Stimulated activated CD8-positive, alpha-beta memory T cell treated with anti-CD3 and anti-CD28 coated beads, Interleukin-2, amount 100 ng/mL, for 1 hour (primary cell): Measurements from ENCODE around the gene HEMK1.

Experiments
- DNase-seq, 2 donors: peaks; one replicate each; pipeline ENCODE4 v3.0.0-alpha.2; 2020; ENCODE audit warnings: low read depth in 2 of 2

HEMK1 gene, protein sequence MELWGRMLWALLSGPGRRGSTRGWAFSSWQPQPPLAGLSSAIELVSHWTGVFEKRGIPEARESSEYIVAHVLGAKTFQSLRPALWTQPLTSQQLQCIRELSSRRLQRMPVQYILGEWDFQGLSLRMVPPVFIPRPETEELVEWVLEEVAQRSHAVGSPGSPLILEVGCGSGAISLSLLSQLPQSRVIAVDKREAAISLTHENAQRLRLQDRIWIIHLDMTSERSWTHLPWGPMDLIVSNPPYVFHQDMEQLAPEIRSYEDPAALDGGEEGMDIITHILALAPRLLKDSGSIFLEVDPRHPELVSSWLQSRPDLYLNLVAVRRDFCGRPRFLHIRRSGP

DNA sequence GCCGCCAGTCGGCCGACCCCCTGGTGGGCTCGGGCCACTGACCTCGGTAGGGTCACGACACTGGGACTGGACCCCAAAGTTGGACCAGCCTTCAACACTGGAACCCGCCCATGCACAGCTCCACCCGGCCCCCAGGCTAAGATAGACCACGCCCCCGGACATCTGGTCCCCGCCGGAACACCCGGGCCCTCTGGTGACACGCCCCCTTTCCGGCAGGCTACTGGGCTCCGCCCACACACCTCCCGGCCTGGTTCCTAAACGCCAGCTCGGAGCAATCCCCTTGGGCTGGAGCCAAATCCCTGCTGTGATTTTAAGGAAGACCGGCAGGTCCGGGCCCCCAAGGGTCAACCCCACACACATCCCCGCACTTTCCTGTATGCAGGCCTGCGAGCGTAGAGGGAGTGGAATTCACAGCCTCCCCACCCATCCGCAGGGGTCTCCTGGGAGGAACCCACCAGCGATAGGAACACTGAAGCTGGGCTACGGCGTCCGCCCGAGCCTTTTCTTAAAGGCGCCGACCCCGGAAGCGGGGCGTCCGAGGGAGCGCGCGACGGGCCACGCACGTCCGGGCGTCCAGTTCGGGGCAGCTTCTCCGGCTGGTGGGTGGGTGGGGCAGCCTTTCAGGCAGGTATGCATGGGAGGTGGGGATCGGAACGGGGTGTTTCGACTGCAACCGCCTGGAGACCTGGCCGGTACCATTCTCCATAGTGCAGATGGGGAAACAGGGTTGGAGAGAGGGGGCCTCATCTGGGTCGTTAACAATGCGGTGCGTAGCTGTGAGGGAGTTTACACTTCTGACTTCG is at the start of gene HEMK1:
TSS of gene HEMK1 (plus strand) at position 576 of the 803 bp plus-strand sequence. CDS start 1,583 bp downstream, outside the sequence.
- peak; percentile 78 to 91 for DNase-seq

DNA sequence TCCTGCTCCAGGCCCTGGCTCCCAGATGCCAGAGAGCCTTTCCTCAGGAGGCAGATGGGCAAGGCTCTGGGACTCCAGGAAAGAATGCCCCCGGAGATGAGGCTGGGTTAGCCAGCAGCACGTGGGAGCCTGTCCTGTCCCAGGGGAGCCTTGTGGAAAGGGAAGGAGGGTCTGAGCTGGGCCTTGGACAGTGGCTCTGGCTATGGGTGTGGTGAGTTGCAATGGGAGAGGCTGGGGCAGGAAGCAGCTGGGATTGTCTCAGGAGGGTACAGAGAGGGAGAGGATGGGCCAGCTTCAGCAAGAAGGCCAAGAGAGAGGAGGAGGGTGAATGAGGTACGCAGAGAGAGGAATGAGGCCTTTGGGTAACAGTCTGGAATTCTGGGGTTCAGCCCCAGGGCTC is 48.5 kb upstream of the HEMK1 start:
- DNase-seq: no peak

DNA sequence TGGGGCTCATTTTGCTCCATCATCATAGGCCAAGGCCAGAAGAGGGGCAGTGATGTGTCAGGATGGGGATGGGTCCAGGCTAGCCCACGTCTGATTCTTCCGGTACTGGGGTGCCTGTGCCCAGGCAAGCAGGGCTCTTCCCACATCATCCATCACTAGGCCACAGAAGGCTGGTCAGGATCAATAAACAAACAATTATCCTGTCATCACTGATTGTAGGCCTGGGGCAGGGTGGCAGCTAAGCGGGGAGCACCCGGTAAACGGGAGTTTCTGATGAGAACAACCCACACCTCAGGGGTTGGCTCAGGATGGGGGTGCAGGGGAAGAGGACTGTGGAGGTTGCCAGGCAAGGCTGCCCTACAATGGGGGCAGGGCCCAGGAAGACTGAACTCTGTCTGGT is 47.8 kb upstream of the HEMK1 start:
- DNase-seq: no peak

DNA sequence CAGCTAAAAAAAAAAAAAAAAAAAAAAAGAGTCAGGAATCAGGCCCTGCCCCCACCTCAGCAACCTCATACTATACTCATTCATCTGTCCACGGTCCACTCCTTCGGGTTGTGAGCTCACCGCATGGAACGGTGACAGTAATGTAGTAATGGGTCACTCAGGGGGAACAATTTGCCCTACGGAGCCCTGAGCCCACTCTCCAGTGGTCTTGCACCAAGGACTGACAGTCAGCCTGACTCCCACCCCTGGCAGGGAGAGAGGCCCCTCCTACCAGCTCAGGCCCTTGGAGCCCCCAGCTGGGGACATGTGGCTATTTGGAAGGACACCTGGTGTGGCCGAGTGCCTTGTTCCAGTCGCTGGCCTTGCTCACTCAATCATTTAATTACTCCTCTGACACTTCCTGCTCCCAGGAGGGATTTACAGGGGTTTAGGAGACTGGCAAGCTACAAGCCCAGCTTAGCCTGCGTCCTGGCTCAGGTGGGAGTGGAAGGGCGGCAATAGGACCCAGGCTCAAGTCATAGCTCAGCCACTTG is 46.0 kb upstream of the HEMK1 start:
- no peak for DNase-seq

DNA sequence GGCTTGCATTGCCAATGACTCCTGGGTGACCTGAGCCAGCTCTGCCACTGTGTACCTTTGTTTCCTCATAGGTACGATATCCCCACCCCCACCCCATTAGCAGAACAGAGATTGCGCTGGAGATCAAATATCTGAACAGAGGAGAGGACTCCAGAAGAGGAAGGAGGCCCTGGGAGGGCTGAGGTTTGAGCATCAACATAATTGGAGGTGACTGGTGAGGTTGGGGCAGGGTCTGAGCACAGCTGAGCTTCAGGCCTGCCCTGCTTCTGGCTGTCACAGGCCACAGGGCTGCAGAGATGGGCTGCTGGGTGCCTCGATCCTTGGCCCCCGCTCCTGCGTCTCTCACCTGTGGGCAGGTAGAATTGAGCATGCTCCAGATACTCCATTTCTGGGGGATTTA is 44.6 kb upstream of the HEMK1 start:
- DNase-seq: no peak

DNA sequence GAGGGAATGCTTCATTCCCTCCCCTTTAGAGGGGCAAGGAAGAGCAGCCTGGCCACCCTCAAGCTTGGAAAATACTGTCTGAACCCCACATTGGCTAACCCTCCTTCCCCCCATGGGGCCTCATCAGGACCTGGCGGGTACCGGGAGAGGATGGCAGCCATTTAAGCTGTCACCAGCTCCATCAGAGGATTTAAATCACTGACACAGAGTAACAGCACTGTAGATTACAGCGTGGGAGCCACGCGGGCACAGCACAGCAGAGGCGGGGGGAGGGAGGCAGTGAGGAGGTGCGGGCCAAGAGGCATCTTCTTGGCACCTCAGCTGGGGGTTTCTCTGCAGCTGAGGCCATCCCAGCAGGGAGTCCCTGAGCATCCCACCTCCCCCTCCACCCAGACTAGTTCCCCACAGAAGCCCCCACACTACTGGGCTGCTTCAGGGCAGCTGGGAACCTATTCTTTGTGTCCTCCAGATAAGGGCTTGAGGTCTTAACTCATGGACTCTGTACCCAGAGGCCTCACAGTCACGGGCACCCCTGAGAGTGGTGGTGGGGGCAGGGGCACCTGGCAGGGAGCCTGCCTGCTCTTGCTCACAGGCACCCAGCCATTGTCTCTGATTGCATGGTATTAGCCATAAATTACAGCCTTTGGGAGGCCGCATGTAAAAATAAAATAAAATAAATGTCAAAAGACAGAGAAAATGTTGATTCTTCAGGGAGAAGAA is 44.0 kb upstream of the HEMK1 start:
- DNase-seq: no peak

DNA sequence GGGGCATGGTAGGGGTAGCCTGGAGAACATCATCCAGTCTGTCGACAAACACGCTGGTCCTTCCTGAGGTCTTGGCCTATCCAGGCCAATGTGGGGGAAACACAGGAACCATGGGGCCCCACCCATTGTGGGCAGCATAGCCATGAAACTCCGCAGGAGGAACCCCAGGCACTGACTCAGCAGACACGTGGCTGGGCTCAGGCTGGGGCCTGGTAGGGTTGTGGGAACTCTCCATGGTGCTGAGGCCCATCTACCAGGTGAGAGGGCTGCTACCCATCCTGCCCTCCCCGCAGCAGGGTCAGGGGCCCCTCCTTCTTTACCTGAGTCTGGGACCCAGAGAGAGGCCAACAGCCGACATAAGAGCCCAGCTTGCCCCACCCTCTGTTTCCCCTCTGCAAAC is 43.3 kb upstream of the HEMK1 start:
- DNase-seq: no peak

DNA sequence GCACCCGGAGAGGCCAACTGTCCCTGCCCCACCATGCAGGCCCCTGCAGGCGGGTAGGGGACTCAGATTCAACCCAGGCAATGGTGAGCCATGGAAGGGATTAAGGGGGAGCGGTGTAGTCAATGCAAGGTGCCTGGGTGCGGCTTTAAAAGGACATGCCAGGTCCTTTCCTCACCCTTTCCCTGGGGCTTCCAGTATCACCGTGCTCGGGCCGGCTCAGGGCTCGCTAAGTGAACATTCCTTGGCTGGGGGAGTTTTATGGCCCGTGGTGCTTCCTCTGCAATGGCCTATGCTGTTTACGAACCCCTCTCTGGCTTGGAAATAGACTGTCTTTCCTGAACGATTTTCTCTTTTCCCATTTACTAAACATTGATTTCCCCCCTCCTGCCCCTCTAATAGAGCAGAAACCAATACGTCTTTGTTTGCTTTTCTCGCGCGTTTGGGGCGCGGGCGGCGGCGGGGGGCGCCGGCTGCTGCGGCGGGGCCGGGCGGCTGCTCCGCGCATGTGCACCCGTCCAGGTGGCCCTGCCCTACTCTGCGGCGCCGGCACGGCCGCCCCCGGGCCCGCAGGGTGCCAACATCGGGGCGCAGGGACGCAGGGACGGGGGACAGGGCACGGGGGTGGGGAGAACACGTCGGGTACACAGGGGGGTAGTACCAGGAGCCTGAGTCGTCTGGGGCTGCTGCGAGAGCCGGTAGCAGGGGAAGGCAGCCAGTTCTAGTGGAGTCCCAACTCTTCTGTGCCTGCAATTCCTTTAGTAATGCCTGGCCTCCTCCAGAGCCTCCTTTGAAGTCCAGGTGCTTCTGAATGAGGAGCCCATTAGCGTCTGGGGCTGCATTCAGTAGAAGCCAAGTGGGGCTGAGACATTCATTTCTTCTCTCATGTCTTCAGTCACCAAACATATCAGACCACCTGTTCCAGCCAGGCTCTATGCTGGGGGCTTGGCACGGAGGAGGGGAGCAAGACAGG is 39.0 kb upstream of the HEMK1 start:
- DNase-seq: no peak

DNA sequence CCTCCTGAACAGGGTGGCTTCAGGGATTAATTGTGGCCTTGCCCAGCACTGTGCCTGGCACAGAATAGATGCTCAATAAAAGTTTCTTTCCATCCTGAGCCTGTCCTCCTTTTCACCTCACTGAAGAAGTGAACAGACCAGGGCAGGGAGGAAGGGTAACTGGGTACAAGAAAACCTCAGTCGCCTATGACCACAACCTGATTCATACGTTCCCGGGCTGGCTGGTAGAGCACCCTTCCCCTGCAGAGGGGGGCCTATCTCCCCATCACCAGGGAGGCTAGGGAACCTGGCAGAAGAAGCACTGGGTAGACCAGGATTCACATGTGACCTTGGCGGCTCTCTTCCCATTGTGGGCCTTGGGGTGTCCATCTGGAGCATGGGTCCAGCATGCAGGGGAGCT is 38.1 kb upstream of the HEMK1 start:
- no peak for DNase-seq

DNA sequence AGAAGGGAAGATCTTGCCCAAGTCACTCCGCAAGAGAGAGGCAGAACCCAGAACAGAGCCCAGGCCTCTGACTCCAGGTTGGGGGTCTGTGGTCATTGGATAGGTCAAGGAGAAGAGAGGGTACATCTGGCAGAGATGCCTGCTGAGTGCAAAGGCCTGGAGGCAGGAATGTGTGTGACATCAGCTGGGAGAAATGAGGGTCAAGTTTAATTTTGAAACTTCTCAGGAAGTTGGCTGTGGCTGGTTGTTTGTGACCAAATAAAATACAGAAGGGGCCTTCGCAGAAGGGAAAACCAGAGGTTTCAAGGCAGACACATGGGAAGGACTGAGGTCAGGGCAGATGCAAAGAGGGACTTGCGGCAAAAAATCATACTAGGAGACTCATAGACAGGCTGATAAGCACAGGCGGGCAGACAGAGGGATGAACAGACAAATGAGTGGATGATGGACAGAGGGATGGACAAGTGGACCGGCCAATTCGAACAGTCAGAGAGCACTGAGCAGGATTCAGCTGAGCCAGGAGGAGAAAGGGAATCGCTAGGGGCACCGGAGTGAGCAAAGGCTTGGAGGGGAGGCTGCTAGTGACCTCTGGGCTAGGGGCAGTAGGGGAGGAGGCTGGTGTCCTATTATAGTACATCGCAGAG is 37.1 kb upstream of the HEMK1 start:
- DNase-seq: no peak

DNA sequence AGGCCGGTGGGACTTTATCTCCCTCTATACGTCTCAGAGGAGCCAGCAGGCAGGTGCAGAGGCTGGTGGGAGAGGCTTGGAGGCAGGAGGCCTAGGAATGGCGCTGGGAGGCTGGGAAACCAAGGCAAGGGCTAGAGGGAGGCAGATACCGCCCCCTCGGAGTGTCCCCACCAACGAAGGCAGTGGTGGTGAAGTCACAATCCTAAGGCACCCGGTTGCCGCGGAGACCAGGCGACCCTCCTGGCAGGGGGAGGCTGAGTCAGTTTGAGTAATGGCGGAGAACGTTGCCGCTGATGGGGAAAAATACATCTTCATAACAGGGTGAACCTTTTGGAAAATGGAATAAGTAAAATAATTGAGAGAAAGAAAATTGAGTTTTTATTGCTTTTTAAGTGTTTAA is 36.0 kb upstream of the HEMK1 start:
- DNase-seq: no peak

DNA sequence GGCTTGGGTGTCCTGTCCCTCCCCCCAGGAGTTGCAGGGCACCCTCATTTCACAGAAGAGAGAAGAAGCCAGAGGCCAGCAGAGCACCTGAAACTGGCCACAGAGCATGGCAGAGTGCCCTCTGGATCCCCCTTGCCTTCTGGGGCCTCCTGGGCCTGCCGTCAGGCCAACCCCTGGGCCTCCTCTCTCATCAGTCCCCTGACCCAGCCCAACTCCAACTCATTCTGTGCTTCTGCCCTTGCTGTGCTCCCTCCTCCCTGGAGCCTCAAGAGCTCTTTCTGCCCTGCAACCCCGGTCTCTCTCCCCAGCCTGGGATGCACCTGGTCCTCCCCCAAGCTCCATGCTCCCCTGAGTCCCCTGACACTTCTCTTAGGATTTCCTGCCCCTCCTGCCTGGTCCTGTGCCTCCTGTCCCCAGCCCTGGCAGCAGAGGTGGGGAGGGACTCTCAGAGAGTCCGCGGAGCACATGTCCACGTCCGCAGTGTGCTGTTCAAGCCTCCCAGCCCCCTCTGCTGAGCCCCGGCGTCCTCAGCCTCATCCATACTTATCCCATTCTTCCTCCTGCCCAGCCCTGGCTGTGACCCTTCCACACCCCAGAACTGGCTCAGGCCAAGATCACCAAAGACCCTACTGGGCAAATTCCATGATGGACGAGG is 35.4 kb upstream of the HEMK1 start:
- DNase-seq: no peak

DNA sequence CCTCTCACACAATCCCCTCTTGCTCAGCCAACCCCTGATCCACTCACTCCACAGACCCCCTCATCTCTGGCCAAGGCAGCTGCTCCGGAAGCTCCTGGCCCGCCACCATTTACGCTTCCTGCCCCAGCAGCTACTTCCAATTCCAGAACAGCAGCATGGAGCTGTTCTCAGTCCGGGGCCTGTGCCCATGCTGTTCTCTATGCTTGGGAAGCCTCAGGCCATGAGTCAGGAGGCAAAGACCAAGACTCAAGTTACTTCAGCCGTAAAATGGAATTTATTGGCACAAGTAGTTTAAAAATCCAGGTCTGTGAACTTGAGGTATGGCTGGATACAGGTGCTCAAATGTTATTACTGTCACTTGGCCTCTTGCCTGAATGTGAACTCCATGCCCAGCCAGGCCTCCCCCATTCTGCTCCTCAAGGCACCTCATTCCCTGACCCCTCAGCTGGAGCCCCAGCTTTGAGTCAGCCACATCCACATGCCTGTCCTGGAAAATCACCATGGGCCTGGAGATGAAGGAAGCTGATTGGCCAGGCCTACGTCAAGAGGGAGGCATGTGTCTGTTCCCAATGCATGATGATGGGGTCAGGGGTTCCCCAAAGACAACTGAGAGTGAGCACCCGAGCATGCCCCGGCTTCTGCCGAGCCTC is 34.5 kb upstream of the HEMK1 start:
- DNase-seq: no peak

DNA sequence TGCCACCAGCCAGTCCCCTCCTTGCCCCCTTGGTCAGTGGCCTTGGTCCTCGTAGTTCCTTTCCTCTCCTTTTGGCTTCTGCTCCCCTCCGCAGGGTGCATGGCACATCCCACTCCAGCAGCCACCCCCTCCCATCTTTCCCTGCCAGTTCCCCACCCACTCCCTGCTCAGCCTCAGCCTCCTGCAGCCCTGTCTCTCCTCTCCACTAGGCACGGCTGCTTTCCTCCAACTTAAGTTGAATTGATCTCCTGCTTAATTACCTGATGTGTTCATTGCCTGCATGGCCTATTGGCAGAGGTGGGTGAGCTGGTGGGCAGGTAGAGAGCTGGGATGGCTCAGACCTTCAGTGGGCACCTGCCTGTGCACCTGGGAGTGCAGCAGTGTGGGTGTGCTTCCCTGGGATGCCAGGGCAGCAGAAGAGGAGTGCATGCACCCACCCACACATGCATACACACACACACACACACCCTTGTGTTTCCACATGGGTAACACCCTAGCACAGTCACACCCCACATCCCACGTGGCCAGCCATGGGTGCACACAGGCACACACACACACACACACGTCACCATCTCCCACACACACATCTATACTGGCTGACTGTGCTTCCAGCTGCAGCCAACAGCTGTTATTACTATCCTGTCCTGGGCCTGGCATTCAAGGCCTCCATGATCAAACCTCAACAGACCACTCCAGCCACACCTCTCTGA is 32.7 kb upstream of the HEMK1 start:
- no peak for DNase-seq

DNA sequence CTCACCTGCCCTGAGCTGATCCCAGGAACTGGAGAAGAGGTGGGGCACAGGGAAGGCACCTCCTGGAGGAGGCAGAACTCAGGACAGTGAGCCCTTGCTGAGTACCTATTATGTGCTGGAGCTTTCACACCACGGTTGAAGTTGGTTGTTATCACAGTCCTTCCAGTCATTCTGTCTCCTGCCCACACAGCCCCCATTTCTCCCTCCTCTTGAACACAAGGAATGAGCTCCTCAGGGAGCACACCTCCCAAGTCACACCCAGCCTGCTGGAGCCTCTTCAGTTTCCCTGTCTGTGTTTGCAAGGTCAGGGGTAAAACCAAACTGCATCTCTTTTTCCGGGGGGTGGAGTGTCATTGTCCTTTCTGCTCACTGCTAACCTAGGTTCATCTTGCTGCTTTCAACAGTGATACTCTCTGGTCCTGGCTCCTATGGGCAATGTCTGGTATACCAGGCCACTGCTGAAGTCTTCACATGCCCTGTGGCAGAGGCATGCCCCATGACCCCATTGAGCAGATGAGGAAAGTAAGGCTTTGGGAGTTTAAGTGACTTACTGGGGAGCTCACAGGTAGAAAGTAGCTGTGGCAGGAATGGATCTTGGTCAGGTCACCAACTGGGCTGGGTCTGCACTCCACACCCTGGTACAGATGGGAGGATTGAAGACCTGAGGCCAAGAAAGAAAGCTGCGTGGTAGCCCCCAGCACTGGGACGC is 31.7 kb upstream of the HEMK1 start:
- no peak for DNase-seq

DNA sequence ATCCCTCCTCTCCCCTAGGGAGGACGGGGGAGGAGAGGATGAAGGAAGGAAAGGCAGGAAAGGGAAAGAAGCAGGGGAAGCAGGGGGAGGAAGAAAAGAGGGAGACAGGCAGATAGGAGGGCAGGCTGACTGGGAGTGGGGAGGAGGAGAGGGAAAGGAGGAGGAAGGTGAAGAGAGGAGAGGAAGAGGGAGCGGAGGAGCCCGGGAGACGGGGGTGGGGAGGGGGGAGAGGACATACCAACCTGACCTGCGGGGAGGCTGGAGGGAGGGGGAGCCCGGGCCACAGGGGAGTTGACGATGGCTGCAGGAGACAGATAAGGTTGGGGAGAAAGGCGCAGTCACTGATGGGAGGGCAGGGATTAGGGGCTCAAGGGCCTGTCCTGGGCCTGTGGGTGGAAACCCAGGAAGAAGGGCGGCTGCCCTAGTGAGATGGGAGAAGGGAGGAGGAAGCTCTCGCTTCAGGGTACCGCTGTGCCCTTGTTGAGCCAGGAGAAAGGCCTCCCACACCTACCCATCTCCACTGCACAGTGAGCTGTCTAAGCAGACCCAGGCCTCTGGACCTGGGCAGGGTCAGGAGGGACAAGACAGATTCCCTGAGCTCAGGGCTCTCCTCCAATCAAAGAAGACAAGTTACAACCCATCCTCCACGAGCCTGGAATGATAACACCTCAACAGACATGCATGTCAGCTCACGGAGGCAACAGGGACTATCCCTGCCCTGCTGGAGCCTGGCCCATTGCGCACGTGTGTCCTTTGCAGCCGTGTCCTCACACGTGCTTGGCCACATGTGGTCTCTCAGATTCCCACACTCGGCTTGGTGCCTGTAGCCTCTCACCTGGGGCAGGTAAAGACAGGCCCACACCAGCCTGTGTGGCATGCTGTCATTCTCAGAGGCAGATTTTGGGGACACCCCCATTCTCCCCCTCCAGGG is 29.7 kb upstream of the HEMK1 start:
- DNase-seq: no peak
